Stimulated activated CD4-positive, alpha-beta T cell treated with anti-CD3 and anti-CD28 coated beads, TNF-alpha, amount 100 ng/mL, for 1 hour (primary cell): Measurements from ENCODE around the gene LSMEM2.
"Not testable (repeated sequence)": the region's sequence is repeated elsewhere in the genome, so short reads cannot be mapped to it uniquely, and the experiment has no call there.

Experiments used
- DNase-seq, 3 donors: peaks; one replicate each; pipeline ENCODE4 v3.0.0-alpha.2; 2020; ENCODE audit warnings: low read depth in 3 of 3, low spot score in 1 of 3

LSMEM2 gene

DNA sequence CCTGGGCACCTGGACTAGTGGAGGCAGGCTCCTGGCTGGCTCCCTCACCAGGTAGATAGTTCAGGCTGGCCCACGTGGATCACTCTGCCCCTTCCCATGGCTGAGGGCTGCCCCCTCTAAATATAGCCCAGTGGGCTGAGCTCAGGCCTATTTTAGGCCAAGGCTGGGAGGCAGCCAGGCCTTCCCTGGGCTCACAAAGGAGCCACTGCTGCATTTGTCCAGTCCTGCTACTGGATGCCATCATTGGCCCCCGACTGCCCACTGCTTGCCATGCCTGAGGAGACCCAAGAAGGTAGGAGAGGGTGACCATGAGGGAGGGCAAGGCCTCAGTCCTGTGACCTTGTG lies at the start of gene LSMEM2:
TSS of gene LSMEM2 (plus strand) at position 208 of the 345 bp plus-strand sequence. CDS start at position 235, 27 bp downstream.
- DNase-seq, result no peak

DNA sequence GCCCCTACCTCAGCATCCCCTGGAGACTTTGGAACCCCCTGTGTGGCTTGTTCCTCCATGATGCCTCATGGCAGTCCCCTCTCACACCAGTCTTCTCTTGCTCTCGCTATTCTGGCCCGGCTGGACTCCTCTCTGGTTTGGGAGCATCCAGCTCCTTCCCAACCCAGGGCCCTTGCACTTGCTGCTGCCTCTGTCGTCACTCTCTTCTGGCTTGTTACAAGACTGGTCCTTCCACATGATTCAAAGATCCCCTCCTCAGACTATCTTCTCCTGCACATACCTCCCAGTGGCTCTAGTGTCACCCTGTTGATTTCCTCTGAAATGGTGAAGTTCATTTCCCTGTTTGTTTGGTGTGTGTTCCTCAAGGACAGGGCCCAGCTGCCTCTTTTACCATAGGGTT lies 49.4 kb upstream of the LSMEM2 start:
- DNase-seq, result no peak

DNA sequence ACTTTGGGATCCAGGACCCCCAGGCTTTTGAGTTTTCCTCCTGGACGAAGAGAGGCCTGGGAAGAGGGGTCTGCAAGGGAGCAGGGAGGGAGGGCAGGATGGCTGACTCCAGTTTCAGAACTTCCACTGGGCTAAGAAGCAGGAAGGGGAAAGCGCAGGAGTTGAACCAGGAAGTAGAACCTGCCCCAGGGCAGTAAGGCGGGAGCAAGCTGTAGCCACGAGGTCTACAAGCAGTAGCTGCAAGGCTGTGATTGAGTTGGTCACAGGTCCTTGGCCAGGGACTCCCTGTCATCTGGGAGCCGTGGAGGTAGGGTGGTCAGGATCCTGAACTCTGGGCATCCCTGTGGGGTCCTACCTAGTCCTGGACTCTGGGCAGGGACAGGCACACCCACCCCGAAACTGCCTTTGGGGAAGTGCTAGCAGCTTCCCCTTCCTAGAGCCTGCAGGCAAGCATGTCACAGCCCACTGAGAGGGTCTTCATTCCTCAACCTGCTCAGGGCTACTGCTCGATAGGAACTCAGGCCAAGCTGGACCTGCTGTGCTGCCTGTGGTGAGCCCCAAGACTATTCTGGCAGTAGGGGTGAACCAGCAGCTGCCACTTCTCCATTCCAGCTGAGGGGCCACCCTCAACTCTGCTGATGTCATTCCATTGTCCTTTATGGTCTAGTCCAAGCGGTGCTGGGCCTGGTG lies 48.6 kb upstream of the LSMEM2 start:
- DNase-seq, result no peak

DNA sequence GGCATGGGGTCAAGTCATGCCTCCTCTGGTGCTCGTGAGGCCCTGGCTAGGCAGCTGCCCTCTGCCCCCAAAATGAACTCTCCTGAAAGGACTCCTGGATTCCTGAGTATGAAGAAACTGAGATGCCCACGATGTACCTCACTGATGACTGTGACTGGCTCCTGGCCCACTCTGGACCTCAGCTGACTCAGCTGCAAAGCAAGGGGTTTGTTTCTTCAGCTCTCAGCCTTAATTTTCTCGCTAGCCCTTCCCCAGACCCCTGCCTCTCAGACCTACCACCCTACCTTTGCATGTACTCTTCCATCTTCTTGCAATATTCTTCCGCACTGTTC lies 48.1 kb upstream of the LSMEM2 start:
- no peak for DNase-seq

DNA sequence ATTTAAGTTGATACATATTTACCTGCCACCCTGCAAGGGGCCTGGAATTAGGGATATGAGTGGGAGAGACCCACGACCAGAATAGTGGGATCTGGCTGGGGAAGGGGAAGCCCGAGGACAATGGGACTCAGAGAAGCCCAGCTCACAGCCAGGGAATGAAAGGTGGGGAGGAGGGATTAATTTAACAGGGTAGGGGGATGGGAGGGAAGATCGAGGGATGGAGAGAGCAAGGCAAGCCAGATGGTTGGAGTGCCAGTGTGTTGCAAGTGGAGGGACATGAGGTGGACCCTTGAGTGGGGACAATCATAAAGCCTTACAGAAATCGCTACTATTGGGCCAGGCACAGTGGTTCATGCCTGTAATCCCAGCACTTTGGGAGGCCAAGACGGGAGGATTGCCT lies 47.3 kb upstream of the LSMEM2 start:
- DNase-seq, result no peak

GRCh38 chr3:50232303-50232702 lies 46.6 kb upstream of the LSMEM2 start:
- DNase-seq, result no peak

DNA sequence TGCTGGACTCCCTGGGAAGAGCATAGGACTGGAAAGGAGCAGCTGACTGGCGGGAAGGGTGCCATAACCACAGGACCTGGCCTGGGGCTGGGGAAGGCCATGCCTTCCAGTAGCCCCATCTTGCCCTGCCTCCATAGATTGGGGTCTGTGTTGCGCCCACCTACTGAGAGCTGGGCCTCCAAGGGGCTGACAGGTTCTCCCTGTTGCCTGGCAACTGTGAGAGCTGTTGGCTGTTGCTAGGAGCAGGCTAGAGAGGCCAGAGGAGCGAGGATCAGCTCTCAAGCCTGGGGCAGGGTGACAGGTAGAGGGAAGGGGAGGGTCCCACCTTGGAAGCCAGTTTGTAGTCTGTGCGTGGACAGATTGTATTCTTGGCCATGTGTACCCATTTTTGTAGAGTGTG lies 45.7 kb upstream of the LSMEM2 start:
- DNase-seq, result no peak

DNA sequence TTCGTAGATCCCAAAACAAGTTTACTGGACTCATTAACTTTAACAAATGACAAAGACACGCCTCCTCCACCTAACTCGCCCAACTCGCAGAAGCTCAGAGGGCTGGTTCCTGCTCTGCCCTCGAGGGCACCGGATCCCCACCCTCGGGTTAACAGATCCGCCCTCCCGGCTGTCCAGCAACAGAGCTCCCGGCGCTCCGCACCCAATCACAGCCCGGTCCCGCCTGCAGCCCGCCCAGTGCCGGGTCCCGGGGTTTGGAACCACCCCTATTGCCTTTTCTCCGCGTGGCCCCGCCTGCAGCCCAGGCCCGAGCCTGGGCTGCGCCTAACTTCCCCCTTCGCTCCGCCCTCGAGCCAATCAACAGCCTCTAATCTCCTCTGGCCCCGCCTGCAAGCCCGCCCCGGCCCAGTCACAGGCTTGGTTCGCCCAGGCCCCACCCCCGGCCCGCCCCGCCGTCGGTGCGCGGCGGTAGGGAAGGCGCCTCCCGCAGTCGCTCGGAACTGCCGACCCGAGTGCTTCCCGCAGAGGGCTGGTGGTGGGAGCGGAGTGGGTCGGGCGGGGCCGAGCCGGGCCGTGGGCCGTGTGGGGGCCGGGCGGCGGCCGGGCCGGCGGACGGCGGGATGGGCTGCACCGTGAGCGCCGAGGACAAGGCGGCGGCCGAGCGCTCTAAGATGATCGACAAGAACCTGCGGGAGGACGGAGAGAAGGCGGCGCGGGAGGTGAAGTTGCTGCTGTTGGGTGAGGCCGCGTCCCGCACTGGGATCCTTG lies 43.0 kb upstream of the LSMEM2 start, which contains the start of gene GNAI2:
TSS of gene GNAI2 (plus strand) at position 489 of the 768 bp plus-strand sequence. CDS start at position 621, 132 bp downstream.
- peak; percentile 96 to 98 (median 97) for DNase-seq

DNA sequence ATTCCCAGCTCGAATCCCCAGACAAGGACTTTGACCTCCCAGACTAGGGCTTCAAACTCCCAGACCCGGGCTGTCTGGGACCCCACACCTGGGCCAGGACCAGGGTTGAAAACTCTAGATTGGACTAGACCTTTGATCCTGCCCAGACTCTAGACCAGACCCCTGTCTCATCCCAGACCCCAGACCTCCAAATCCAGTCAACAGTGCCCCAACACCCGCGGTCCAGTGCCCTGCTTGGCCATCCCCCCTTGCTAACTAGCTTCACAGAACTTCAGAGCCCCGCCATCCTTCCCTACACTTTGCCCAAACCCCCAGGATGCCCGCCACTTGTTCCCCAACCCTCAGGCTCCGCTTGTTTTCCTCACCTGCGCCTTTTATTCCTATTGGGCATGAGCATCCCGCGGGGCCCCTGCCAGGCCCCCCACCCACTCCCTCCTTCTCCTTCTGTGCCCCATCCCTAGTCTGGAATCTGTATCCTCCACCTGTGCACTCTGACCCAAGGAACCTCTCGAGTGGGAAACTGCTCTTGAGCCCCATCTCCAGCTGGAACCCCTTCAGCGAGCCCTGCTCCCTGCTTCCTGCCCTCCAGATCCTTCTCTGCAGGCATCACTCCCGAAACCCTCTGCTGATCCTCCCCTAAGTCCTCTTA lies 42.3 kb upstream of the LSMEM2 start:
- DNase-seq, result no peak

- no peak for DNase-seq
Observed at GRCh38 chr3:50237133-50237651, 41.7 kb upstream of the LSMEM2 start.

- DNase-seq, result peak; percentile 60 to 73 (median 70)
Observed at GRCh38 chr3:50237754-50238548, 40.9 kb upstream of the LSMEM2 start.

- DNase-seq, result no peak
Observed at GRCh38 chr3:50238549-50239026, 40.3 kb upstream of the LSMEM2 start.

GRCh38 chr3:50239649-50240048 lies 39.2 kb upstream of the LSMEM2 start:
- DNase-seq, result no peak

DNA sequence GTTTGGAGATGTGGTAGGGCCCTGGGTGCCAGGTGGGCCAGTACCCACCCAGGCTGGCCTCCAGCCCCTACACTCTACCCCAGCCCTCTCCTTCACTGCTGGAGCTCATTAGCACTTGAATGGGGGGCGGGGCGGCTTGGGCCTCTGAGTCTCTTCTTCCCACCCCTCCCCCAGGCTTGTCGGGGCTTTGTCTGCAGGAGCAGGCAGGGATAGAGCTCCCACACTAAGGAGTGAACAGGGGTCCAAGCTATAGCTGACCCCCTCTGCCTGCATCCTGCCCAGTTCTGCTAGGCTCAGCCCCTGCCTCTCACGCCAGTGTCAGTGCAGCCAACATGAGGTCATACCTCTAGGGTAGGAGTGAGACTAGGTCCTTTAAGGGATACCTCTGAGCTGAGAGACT lies 37.7 kb upstream of the LSMEM2 start:
- DNase-seq, result no peak

DNA sequence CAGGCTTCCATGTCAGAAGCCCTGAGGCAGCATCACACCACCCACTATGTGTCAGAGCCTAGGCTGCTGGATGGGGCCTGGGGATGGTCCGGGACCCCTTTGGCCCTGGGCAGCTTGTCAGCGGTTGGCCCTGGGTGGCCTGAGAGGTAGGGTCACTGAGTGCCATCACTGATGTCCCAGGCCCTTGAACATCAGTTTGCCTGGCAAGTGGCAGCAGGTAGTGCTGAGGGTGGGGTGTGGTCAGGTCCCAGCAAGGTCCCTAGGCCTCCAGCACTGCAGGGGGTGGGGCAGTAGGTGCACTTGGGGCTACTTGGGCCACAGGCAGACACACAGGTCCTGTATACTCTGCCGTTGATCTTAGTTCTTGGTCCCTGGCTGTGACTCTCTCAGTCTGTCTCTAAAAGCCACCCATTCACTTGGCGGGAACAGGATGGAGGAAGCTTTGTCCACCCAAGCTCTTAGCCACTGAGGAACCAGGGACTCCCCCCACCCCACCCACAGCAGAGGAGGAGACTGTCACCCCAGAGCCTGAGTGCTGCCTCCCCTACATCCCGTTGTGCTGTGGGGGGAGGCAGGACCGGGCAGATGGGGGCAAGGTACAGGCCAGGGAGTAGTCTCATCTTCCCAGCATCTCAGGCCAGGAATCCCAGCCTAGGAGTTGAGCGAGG lies 37.0 kb upstream of the LSMEM2 start:
- no peak for DNase-seq

DNA sequence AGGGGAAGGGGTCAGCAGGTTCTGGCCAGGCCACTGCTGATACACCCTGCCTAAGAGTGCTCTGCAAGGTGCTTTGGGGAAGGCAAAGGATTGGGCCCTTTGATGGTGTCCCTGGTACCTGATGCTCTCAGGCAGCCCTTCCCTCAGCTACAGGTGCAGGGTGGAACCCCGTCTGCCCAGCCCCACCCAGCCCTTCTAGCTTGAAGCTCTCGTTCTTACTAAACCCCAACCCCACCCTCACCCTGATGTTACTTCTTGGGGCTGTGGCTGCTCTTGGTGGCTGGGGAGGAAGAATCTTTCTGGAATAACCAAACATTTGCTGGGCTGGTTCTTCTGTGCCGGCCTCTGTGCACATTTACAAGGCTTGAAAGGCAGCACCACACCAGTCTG lies 36.5 kb upstream of the LSMEM2 start:
- DNase-seq, result no peak

DNA sequence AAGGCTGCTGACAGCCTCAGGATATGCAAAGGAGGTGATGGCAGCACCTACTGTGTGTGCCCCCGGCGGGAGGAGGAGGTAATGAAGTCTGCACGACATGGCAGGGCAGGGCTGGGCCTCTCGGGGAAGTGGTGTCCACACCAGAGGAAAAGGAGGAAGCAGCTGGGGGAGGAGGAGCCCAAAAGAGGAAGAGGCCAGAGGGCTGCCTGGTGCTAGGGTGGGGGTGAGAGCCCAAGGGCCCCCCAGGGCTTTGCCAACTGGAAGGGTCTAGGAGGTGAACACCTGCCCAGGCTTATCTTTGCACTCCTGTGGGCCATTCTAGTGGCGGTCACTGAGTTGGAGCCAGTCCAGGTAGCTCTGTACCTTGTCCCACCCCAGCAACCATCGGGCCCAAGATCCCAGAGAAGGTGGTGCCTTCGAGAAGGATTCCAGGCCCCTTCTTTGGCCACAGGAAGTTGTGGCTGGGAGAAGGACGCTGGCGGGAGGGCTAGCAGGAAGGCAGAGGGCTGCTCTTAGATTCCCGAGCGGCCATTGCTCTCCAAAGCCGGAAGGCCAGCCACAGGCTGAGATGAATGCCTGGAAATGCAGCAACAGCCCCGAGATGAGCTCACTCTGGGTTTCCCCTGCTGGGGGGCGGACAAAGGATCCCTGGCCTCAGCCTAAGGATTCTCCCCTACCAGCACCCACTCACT lies 35.9 kb upstream of the LSMEM2 start:
- no peak for DNase-seq

DNA sequence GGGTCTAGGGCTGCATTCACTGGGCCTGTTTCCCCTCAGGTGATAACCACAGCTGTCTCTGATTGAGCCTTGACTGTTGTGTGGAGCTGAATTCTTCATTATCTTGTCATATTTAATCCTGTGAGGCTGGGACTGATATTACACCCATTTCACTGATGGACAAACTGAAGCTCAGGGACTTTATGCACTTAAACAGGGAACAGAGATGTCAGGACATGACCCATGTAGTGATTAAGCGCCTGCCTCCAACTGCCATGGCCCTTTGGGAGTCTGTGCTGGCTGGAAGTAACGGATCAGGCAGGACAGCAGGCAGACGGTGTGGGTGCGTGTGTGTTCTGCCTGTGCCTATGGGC lies 35.4 kb upstream of the LSMEM2 start:
- DNase-seq, result no peak

DNA sequence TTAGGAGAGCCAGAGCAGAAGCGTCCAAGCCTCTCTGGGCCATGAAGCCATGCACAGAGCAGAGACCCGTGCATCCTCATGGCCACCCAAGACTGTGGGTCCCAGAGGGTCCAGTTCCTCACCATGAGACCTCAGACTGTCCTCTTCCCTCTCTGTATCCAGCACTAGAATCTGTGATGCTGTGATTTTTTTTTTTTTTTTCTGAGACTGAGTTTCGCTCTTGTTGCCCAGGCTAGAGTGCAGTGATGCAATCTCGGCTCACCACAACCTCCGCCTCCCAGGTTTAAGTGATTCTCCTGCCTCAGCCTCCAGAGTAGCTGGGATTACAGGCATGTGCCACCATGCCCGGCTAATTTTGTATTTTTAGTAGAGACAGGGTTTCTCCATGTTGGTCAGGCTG lies 34.1 kb upstream of the LSMEM2 start:
- not testable (repeated sequence) for DNase-seq

DNA sequence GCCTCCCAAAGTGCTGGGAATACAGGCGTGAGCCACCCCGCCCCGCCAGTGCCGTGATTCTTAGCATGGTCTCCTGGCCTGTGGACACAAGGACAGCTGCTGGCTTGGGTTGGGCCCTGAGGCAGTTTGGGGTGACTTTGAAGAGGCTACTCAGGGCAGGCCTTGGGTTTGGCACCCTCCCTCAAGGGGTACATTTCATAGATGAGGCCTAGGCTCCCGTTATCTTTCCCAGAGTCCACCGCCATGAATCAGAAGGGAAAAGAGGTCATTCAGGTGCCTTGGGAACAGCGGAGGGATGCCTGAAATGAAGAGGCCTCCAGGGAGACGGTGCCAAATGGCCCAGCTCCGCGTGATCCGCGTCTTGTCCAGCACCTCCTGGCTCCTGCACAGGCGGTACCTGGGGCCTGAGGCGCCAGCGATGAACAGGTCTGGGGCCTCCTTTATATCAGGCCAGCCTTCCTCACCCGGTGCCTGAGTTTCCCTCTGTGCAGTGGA lies 33.6 kb upstream of the LSMEM2 start:
- no peak for DNase-seq
